SU-DHL-6 (cell line): ENCODE results near the gene ZNF532.

Experiments used
- H2AFZ ChIP-seq: fragments of 200-600 bp; sonication (generic); 2 replicates; pipeline ENCODE4 v1.6.1; 2014; ENCODE audit warnings: low read depth, mild to moderate bottlenecking, moderate library complexity, mixed read lengths, antibody characterized with exemption, low read length; ENCODE audit not compliant: severe bottlenecking
- H3F3A ChIP-seq: fragments of 200-600 bp; shearing (Covaris generic); 2 replicates; pipeline ENCODE4 v1.6.0; 2016; ENCODE audit warnings: antibody characterized with exemption, mild to moderate bottlenecking; ENCODE audit not compliant: insufficient read depth
- H3K27ac ChIP-seq: fragments of 200-600 bp; sonication (generic); 2 replicates; pipeline ENCODE4 v1.5.1; 2016; ENCODE audit warnings: low read depth, mild to moderate bottlenecking, low read length, moderate library complexity, mixed read lengths
- H3K27me3 ChIP-seq: fragments of 200-600 bp; sonication (generic), shearing (Covaris generic); 2 replicates; pipeline ENCODE4 v1.6.0; 2014; ENCODE audit warnings: mild to moderate bottlenecking, low read length
- H3K36me3 ChIP-seq: fragments of 200-600 bp; sonication (generic); 2 replicates; pipeline ENCODE4 v1.6.1; 2014; ENCODE audit warnings: mild to moderate bottlenecking, low read length, mixed read lengths
- H3K4me2 ChIP-seq: fragments of 300-600, 200-600 bp; shearing (Covaris generic), sonication (generic); 2 replicates; pipeline ENCODE4 v1.6.0; 2014; ENCODE audit warnings: low read length, low read depth, mild to moderate bottlenecking; ENCODE audit not compliant: poor library complexity, severe bottlenecking
- H3K4me3 ChIP-seq: fragments of 200-600 bp; sonication (generic); 2 replicates; pipeline ENCODE4 v1.5.1; 2014; ENCODE audit warnings: antibody characterized with exemption, low read length, mild to moderate bottlenecking, mixed read lengths; ENCODE audit not compliant: insufficient read depth, poor library complexity, severe bottlenecking
- H3K79me2 ChIP-seq: fragments of 200-600 bp; sonication (generic); 2 replicates; pipeline ENCODE4 v1.6.1; 2014; ENCODE audit warnings: mild to moderate bottlenecking, low read length, moderate library complexity; ENCODE audit not compliant: insufficient read depth
- H3K9ac ChIP-seq: fragments of 200-600 bp; sonication (generic); 2 replicates; pipeline ENCODE4 v1.7.0; 2014; ENCODE audit warnings: mild to moderate bottlenecking, low read length
- H3K9me2 ChIP-seq: fragments of 200-600 bp; sonication (generic); replicated peaks from 2 replicates; pipeline ENCODE4 v1.6.1; 2014; ENCODE audit warnings: low read length; ENCODE audit not compliant: insufficient read depth
- H3K9me3 ChIP-seq: fragments of 200-600 bp; sonication (generic); 2 replicates; pipeline ENCODE4 v1.6.1; 2014; ENCODE audit warnings: low read length, mixed read lengths; ENCODE audit not compliant: insufficient read depth
- H4K20me1 ChIP-seq: fragments of 200-600 bp; sonication (generic); 2 replicates; pipeline ENCODE4 v1.6.1; 2014; ENCODE audit warnings: low read depth, mild to moderate bottlenecking, antibody characterized with exemption, low read length, moderate library complexity, mixed read lengths
- EZH2phosphoT487 ChIP-seq: fragments of 200-600 bp; sonication (generic), shearing (Covaris generic); conservative IDR thresholded peaks from 2 replicates; pipeline ENCODE4 v1.6.1; 2018; ENCODE audit warnings: mild to moderate bottlenecking, antibody characterized with exemption, low read length, moderate library complexity, mixed read lengths
- TF ChIP-seq, protein P1 (sequence below): fragments of 200-600 bp; sonication (generic); IDR thresholded peaks from one replicate; pipeline ENCODE4 v1.5.1; 2017; ENCODE audit warnings: antibody characterized with exemption, mild to moderate bottlenecking, low read length, moderate library complexity; ENCODE audit not compliant: insufficient read depth, poor library complexity, severe bottlenecking

The ZNF532 gene

DNA sequence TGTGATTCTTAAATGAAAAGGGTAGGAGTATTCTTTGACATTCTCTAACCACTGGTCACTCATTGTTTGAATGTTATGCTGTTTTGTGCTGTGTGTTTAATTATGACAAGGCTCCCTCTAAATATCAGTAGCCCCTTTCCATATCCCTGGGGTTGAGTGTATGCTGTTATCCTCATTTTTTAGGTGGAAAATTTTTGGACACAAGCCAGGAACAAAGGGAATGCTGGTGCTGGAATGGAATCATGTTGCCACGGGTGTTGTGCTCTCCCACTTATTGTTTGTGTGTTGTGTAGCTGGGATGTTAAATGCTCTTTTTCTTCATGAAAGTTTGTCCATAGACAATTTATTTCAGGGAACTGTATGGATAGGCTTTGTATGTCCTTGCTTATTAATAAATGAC, 43.3 kb downstream of the ZNF532 start:
- no peaks in the 10 kb centered on the region for H3K27me3 ChIP-seq
- no peak for TF ChIP-seq EZH2phosphoT487
- TF ChIP-seq, protein P1, sequence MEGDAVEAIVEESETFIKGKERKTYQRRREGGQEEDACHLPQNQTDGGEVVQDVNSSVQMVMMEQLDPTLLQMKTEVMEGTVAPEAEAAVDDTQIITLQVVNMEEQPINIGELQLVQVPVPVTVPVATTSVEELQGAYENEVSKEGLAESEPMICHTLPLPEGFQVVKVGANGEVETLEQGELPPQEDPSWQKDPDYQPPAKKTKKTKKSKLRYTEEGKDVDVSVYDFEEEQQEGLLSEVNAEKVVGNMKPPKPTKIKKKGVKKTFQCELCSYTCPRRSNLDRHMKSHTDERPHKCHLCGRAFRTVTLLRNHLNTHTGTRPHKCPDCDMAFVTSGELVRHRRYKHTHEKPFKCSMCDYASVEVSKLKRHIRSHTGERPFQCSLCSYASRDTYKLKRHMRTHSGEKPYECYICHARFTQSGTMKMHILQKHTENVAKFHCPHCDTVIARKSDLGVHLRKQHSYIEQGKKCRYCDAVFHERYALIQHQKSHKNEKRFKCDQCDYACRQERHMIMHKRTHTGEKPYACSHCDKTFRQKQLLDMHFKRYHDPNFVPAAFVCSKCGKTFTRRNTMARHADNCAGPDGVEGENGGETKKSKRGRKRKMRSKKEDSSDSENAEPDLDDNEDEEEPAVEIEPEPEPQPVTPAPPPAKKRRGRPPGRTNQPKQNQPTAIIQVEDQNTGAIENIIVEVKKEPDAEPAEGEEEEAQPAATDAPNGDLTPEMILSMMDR, result no peak
- peaks cover 17% of the 10 kb centered on the region; the same call in 1 of the 2 replicates for H3K36me3 ChIP-seq

DNA sequence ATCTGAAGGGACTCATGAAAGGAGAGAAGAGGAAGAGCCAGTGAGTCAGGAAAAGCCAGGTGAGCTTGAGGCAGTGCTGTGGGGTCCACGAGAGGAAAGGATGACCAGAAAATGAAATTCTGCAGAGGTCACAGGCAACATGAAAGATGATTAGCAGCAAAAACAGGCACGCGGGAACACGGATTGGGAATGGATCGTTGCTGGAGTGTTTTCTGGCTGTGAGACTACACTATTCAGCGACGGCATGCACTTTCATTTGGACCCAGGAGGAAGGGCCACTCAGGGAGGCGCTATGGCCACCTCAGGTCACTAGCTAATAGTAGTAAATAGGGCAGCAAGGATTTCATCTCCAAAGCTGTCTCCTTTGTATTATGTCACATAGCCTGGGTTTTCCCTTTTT, 44.8 kb downstream of the ZNF532 start:
- H3K27ac ChIP-seq, result peak overlapping the region; percentile 14; the same call in 1 of the 2 replicates
- no peak overlapping the region for H3K9ac ChIP-seq
- H3K4me2 ChIP-seq, result no peak overlapping the region
- H4K20me1 ChIP-seq, result 0 out of 2 replicates have a peak, but pooled peaks cover 4% of the 10 kb centered on the region
- TF ChIP-seq, protein P1, result no peak
- no peak for TF ChIP-seq EZH2phosphoT487
- no peak overlapping the region for H2AFZ ChIP-seq
- peaks cover 11% of the 10 kb centered on the region; the same call in 1 of the 2 replicates for H3K36me3 ChIP-seq
- H3F3A ChIP-seq, result peaks cover 30% of the 10 kb centered on the region
- H3K27me3 ChIP-seq, result no peaks in the 10 kb centered on the region
- H3K9me3 ChIP-seq, result no peaks in the 10 kb centered on the region
- H3K9me2 ChIP-seq, result no peaks in the 10 kb centered on the region
- H3K4me3 ChIP-seq, result no peak overlapping the region
- H3K79me2 ChIP-seq, result peaks cover 100% of the 10 kb centered on the region

More for the DNA sequence above, 43.3 kb downstream of the ZNF532 start:
- Histone ChIP-seq H3K9me3 (no peaks in the 10 kb centered on the region), H2AFZ (no peak overlapping the region), H3F3A (peaks cover 44% of the 10 kb centered on the region), H3K4me2 (peak overlapping the region; percentile 51), H3K79me2 (peaks cover 100% of the 10 kb centered on the region), H3K4me3 (no peak overlapping the region), H3K9ac (peak overlapping the region; percentile 28), H3K27ac (peak overlapping the region; percentile 78), H3K9me2 (no peaks in the 10 kb centered on the region), H4K20me1 (no peaks in the 10 kb centered on the region)

DNA sequence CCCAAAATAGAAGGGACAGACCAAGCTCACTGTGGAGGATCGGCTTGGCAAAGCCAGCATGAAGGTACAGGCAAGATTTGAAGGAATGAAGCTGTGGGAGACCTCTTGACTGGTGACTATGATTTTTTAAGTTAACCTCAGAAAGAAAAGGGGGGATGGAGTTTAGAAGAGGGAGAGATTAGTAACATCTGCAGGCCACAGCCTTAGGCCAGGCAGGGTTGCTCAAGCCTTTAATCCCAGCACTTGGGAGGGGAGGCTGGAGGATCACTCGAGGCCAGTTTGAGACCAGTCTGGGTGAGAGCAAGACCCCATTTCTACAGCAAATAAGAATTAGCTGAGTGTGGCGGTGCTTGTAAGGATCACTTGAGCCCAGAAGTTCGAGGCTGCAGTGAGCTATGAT, 46.6 kb downstream of the ZNF532 start:
- Histone ChIP-seq H3K27ac (peak overlapping the region; percentile 8), H3K9me3 (no peaks in the 10 kb centered on the region), H3K79me2 (peaks cover 100% of the 10 kb centered on the region), H3K36me3 (peaks cover 7% of the 10 kb centered on the region; the same call in 1 of the 2 replicates), H3K27me3 (no peaks in the 10 kb centered on the region), H2AFZ (no peak overlapping the region), H4K20me1 (0 out of 2 replicates have a peak, but pooled peaks cover 4% of the 10 kb centered on the region), H3K4me2 (no peak overlapping the region), H3F3A (peaks cover 26% of the 10 kb centered on the region), H3K4me3 (no peak overlapping the region), H3K9ac (no peak overlapping the region), H3K9me2 (no peaks in the 10 kb centered on the region)
- TF ChIP-seq, protein P1, result no peak
